ENCODE results near the gene CDHR2.
A peak's percentile ranks its signal among the peaks of the same experiment; 100 is the strongest.

The CDHR2 gene

DNA sequence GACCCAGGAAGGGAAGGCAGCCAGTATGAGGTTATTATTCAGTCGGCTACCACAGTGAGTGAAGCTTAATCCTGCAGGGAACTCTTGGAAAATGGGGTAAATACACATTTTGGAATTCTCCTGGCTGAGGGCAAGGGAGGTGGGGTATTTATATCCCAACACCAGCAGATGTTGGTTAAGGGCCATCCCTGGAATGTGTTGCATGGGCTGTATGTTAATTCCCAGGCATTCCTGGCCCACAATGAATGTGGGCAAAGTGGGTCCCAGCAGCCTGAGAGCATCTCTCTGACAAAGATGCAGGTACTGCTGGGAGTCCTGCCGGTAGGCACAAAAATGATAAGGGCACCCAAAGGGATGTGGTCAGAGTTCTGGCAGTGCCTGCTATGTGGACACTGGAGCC, 63.7 kb downstream of the CDHR2 start:
- Histone ChIP-seq H3K9me3 (ENCODE audit: insufficient read depth, low read length) (no peaks in the 10 kb centered on the region), H3K27me3 (ENCODE audit: insufficient read depth, insufficient read length) (peaks cover 28% of the 10 kb centered on the region), H3K9ac (ENCODE audit: insufficient read length, low read depth) (no peak overlapping the region), H3K36me3 (ENCODE audit: insufficient read depth, insufficient read length, low read length) (no peaks in the 10 kb centered on the region), H3K4me3 (ENCODE audit: insufficient read length, low read depth) (no peak overlapping the region), H3K4me1 (ENCODE audit: insufficient read depth, insufficient read length) (peaks cover 17% of the 10 kb centered on the region)
- DNase-seq (ENCODE audit: low read depth, low spot score), result no peak
- TF ChIP-seq SUZ12 (IDR thresholded peaks at IDR 0.05; ENCODE audit: extremely low read depth, insufficient read depth, insufficient read length) (no peak), ZNF274 (IDR thresholded peaks at IDR 0.05; ENCODE audit: low read depth, low read length) (no peak), YY1 (IDR thresholded peaks at IDR 0.05; ENCODE audit: insufficient read depth, insufficient read length) (no peak)

DNA sequence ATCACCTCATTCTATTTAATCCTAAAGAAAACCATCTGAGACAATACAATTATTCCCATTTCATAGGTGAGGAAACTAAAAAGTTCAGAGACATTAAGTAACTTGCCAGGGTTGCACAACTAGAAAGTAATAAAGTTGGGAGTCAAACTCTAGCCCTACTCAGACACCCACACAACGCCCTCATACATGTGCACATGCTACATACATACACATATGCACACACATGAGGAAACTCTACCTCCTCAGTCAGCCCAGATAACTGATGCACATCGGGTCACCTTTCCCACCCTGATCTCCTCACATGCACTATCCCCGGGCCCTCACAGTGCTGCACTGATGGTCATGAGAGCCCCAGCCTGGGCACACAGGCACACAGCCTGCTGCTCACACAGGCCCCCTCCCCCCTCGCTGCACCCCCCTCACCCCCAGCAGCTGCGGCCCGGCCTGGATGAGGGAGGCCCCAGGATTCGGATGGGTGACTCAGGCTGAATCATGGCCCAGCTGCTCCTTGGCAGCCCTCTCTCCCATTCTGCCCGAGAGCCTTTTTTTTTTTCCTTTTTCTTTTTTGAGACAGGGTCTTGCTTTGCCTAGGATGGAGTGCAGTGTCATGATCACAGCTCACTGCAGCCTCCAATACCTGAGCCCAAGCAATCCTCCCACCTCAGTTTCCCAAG, 65.8 kb downstream of the CDHR2 start:
- TF ChIP-seq ZNF274 (IDR thresholded peaks at IDR 0.05; ENCODE audit: low read depth, low read length), result no peak
- TF ChIP-seq YY1 (IDR thresholded peaks at IDR 0.05; ENCODE audit: insufficient read depth, insufficient read length), result no peak
- TF ChIP-seq SUZ12 (IDR thresholded peaks at IDR 0.05; ENCODE audit: extremely low read depth, insufficient read depth, insufficient read length), result no peak
- Histone ChIP-seq H3K9me3 (ENCODE audit: insufficient read depth, low read length) (no peaks in the 10 kb centered on the region), H3K36me3 (ENCODE audit: insufficient read depth, insufficient read length, low read length) (no peaks in the 10 kb centered on the region), H3K9ac (ENCODE audit: insufficient read length, low read depth) (no peak overlapping the region), H3K4me1 (ENCODE audit: insufficient read depth, insufficient read length) (peaks cover 13% of the 10 kb centered on the region), H3K4me3 (ENCODE audit: insufficient read length, low read depth) (no peak overlapping the region), H3K27me3 (ENCODE audit: insufficient read depth, insufficient read length) (peaks cover 31% of the 10 kb centered on the region)
- DNase-seq (ENCODE audit: low read depth, low spot score), result no peak

DNA sequence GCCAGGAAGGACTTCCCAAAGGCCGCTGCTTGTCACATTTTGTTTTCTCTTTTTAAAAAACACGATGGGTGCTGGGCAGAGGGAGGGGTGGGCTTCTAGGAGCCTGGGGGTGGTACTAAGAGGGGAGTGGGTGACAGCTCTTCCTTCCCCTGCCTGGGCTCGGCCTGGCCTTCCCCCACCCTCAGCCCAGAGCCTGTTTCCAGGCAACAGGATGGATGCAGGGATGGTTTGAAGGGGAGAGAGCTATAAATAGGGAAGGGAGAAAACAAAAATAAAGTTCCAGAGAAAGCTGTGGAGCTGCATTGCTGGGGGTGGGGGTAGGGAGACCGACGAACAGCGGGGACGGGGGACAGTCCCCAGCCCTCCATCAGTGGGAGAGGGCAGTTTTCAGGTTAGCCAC, 67.4 kb downstream of the CDHR2 start:
- peaks cover 36% of the 10 kb centered on the region for H3K27me3 ChIP-seq (ENCODE audit: insufficient read depth, insufficient read length)
- TF ChIP-seq SUZ12 (IDR thresholded peaks at IDR 0.05; ENCODE audit: extremely low read depth, insufficient read depth, insufficient read length) (no peak), ZNF274 (IDR thresholded peaks at IDR 0.05; ENCODE audit: low read depth, low read length) (no peak)
- H3K4me1 ChIP-seq (ENCODE audit: insufficient read depth, insufficient read length), result peaks cover 14% of the 10 kb centered on the region

GRCh38 chr5:176618783-176619182, 69.6 kb downstream of the CDHR2 start:
- DNase-seq (ENCODE audit: low read depth, low spot score), result no peak
- Histone ChIP-seq H3K36me3 (ENCODE audit: insufficient read depth, insufficient read length, low read length) (no peaks in the 10 kb centered on the region), H3K9ac (ENCODE audit: insufficient read length, low read depth) (no peak overlapping the region), H3K4me3 (ENCODE audit: insufficient read length, low read depth) (peak overlapping the region; percentile 22), H3K27me3 (ENCODE audit: insufficient read depth, insufficient read length) (peaks cover 36% of the 10 kb centered on the region), H3K9me3 (ENCODE audit: insufficient read depth, low read length) (no peaks in the 10 kb centered on the region), H3K4me1 (ENCODE audit: insufficient read depth, insufficient read length) (peaks cover 7% of the 10 kb centered on the region)
- TF ChIP-seq ZNF274 (IDR thresholded peaks at IDR 0.05; ENCODE audit: low read depth, low read length) (no peak), SUZ12 (IDR thresholded peaks at IDR 0.05; ENCODE audit: extremely low read depth, insufficient read depth, insufficient read length) (no peak), YY1 (IDR thresholded peaks at IDR 0.05; ENCODE audit: insufficient read depth, insufficient read length) (no peak)

More for the DNA sequence above, 67.4 kb downstream of the CDHR2 start:
- Histone ChIP-seq H3K4me3 (ENCODE audit: insufficient read length, low read depth) (no peak overlapping the region), H3K9me3 (ENCODE audit: insufficient read depth, low read length) (no peaks in the 10 kb centered on the region), H3K36me3 (ENCODE audit: insufficient read depth, insufficient read length, low read length) (no peaks in the 10 kb centered on the region), H3K9ac (ENCODE audit: insufficient read length, low read depth) (no peak overlapping the region)
- no peak for DNase-seq (ENCODE audit: low read depth, low spot score)

DNA sequence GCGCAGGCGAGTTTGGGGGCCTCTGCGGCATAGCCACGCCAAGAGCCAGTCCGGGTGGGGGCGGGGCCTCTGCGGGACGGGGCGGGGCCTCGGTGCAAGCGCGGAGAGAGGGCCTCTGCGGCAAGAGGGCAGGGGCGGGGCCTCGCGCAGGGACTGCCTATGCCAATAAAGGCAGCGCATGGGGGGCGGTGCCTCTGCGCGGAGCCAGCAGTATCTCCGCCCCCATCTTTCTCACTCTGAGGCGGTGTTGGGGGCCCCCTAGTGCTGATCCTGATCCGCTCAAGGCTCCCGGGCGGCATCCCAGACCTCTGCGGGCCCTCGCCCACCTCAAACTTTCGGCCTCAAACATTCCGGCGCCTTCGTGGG, 70.0 kb downstream of the CDHR2 start:
- Histone ChIP-seq H3K4me1 (ENCODE audit: insufficient read depth, insufficient read length) (peaks cover 7% of the 10 kb centered on the region), H3K36me3 (ENCODE audit: insufficient read depth, insufficient read length, low read length) (no peaks in the 10 kb centered on the region), H3K4me3 (ENCODE audit: insufficient read length, low read depth) (peak overlapping the region; percentile 28), H3K9ac (ENCODE audit: insufficient read length, low read depth) (peak overlapping the region; percentile 74), H3K27me3 (ENCODE audit: insufficient read depth, insufficient read length) (peaks cover 36% of the 10 kb centered on the region), H3K9me3 (ENCODE audit: insufficient read depth, low read length) (no peaks in the 10 kb centered on the region)
- no peak for TF ChIP-seq YY1 (IDR thresholded peaks at IDR 0.05; ENCODE audit: insufficient read depth, insufficient read length)
- TF ChIP-seq SUZ12 (IDR thresholded peaks at IDR 0.05; ENCODE audit: extremely low read depth, insufficient read depth, insufficient read length), result no peak
- TF ChIP-seq ZNF274 (IDR thresholded peaks at IDR 0.05; ENCODE audit: low read depth, low read length), result no peak
- DNase-seq (ENCODE audit: low read depth, low spot score), result peak; percentile 89

- Histone ChIP-seq H3K9me3 (ENCODE audit: insufficient read depth, low read length) (no peaks in the 10 kb centered on the region), H3K9ac (ENCODE audit: insufficient read length, low read depth) (peak overlapping the region; percentile 74), H3K27me3 (ENCODE audit: insufficient read depth, insufficient read length) (peaks cover 36% of the 10 kb centered on the region), H3K4me1 (ENCODE audit: insufficient read depth, insufficient read length) (peaks cover 7% of the 10 kb centered on the region), H3K4me3 (ENCODE audit: insufficient read length, low read depth) (peak overlapping the region; percentile 28), H3K36me3 (ENCODE audit: insufficient read depth, insufficient read length, low read length) (no peaks in the 10 kb centered on the region)
- no peak for TF ChIP-seq ZNF274 (IDR thresholded peaks at IDR 0.05; ENCODE audit: low read depth, low read length)
- no peak for DNase-seq (ENCODE audit: low read depth, low spot score)
These were observed 70.6 kb downstream of the CDHR2 start for GRCh38 chr5:176619569-176620332.

- H3K36me3 ChIP-seq (ENCODE audit: insufficient read depth, insufficient read length, low read length), result no peaks in the 10 kb centered on the region
- DNase-seq (ENCODE audit: low read depth, low spot score), result no peak
- no peaks in the 10 kb centered on the region for H3K9me3 ChIP-seq (ENCODE audit: insufficient read depth, low read length)
- peak overlapping the region; percentile 28 for H3K4me3 ChIP-seq (ENCODE audit: insufficient read length, low read depth)
- TF ChIP-seq SUZ12 (IDR thresholded peaks at IDR 0.05; ENCODE audit: extremely low read depth, insufficient read depth, insufficient read length), result no peak
- TF ChIP-seq YY1 (IDR thresholded peaks at IDR 0.05; ENCODE audit: insufficient read depth, insufficient read length), result no peak
- no peak for TF ChIP-seq ZNF274 (IDR thresholded peaks at IDR 0.05; ENCODE audit: low read depth, low read length)
- peak overlapping the region; percentile 50 for H3K9ac ChIP-seq (ENCODE audit: insufficient read length, low read depth)
- peaks cover 10% of the 10 kb centered on the region for H3K4me1 ChIP-seq (ENCODE audit: insufficient read depth, insufficient read length)
- H3K27me3 ChIP-seq (ENCODE audit: insufficient read depth, insufficient read length), result peaks cover 36% of the 10 kb centered on the region
These were observed 71.3 kb downstream of the CDHR2 start for GRCh38 chr5:176620333-176620981.

All from NT2/D1 (cell line).